A549 treated with AZD9567 at 1 μM for 4 hours (cell line): ENCODE measurements around the gene LIMA1. TPM values are rescaled to one million over a fixed set of nuclear protein-coding genes. Genes with fewer than 3 reads are reported as not detected.

Experiments used
- total RNA-seq: library from RNA; stranded (reverse); fragments of 200-300 nt; extraction: Qiagen RNA extraction; gene quantifications from 5 replicates; pipeline ENCODE4 v1.2.3, GENCODE V29; 2022; ENCODE audit not compliant: insufficient read depth

Gene LIMA1
- total RNA-seq, result 4.4 to 12.7 TPM (median 5.0 TPM) in 5 replicates

GRCh38 chr12:50283229-50283923 lies at the start of gene LIMA1:
TSS of gene LIMA1 (minus strand) at chr12:50283520. CDS start at chr12:50248751, 34,769 bp downstream.

DNA sequence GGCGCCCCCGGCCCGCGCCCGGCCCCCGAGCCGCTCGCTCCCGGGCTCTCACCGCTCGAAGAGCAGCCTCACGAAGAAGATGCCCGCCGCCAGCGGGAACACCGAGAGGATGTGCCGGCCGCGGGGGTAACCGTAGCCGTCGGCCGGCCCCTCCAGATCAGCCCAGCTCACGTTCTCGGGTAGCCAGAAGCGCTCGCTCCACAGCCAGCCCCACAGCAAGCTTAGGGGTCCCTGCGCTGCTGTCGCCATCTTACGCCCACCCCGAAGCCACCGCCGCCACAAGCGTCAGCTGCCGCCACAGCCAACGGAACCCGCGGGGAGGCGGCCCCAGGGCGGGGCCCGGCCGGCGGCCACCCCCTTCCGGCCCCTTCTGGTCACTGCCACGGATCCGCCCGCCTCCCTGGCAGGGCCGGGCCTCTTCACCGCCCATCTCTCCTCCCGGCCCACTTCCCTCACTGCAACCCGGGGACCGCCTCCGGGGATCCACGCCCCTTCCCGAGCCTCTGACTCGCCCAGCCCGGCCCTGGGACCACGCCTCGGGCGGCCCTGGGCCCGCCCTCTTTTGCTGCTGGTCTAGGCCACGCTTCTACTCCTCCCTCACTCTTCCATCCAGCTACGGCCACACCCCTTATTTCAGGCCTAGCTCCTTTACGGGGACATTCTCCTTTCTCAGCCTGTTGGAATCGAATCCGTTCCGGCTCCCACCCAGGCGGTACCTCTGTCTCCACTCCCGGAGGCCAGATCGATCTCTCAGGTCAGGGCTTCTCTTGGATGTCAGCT lies 116.1 kb downstream of the LIMA1 start, which contains the start of gene CERS5:
CERS5 (minus strand) TSS at position 321 of the 780 bp plus-strand sequence; CDS start at position 249, 72 bp downstream.

Other genes starting within 250 kb of the LIMA1 start
- gene ASIC1, start 225.9 kb downstream of the LIMA1 start, total RNA-seq, result 3.5 to 5.9 TPM (median 5.7 TPM) in 5 replicates
- 65.4 to 79.9 TPM (median 72.0 TPM) in 5 replicates for gene SMARCD1, start 198.2 kb downstream of the LIMA1 start, total RNA-seq
- 0.18 to 3.3 TPM (median 0.28 TPM) in 5 replicates for gene GPD1, start 179.5 kb downstream of the LIMA1 start, total RNA-seq
- 50.1 to 78.1 TPM (median 71.8 TPM) in 5 replicates for gene COX14, start 171.3 kb downstream of the LIMA1 start, total RNA-seq
- gene CERS5, start 116.2 kb downstream of the LIMA1 start, total RNA-seq, result 25.7 to 30.0 TPM (median 27.0 TPM) in 5 replicates
- gene FAM186A, start 113.1 kb upstream of the LIMA1 start, total RNA-seq, result not detected in 5 replicates
- 37.5 to 61.4 TPM (median 42.6 TPM) in 5 replicates for gene LARP4, start 117.4 kb upstream of the LIMA1 start, total RNA-seq
- gene DIP2B, start 221.5 kb upstream of the LIMA1 start, total RNA-seq, result 13.7 to 14.8 TPM (median 14.5 TPM) in 5 replicates